Thoracic aorta (tissue), 2 donors: ENCODE results near the gene SLC37A2. TPM values are rescaled to one million over a fixed set of nuclear protein-coding genes. Genes with fewer than 3 reads are reported as not detected.
"Not testable (repeated sequence)": the region's sequence is repeated elsewhere in the genome, so short reads cannot be mapped to it uniquely, and the experiment has no call there.

Source experiments
- ATAC-seq: fragments of 150-250 bp; one replicate; pipeline ENCODE4 v1.8.0; 2017; ENCODE audit warnings: low read depth; ENCODE audit not compliant: insufficient number of reproducible peaks, low FRiP score
- DNase-seq: peaks from one replicate; pipeline ENCODE4 v3.0.0-alpha.2; 2020; ENCODE audit warnings: low spot score
- H3K27ac ChIP-seq, 2 donors: fragments of 200-600 bp; sonication (generic); 1 replicate in 1 of 2; 2 replicates in 1 of 2; pipeline ENCODE4 v1.5.1; 2016; ENCODE audit warnings: mild to moderate bottlenecking in 2 of 2, moderate library complexity in 2 of 2
- H3K27me3 ChIP-seq: fragments of 200-600 bp; sonication (generic); replicated peaks from 2 replicates; pipeline ENCODE4 v1.6.0; 2016; ENCODE audit warnings: mild to moderate bottlenecking; ENCODE audit not compliant: insufficient read depth
- H3K36me3 ChIP-seq: fragments of 200-600 bp; sonication (generic); one replicate; pipeline ENCODE4 v1.5.1; 2016
- H3K4me1 ChIP-seq, 2 donors: fragments of 200-600 bp; sonication (generic); 1 replicate in 1 of 2; 2 replicates in 1 of 2; pipeline versions ENCODE4 v1.5.1 to v1.6.0; 2016; ENCODE audit warnings: low read depth in 2 of 2, mild to moderate bottlenecking in 1 of 2; ENCODE audit not compliant: control insufficient read depth in 1 of 2
- H3K4me3 ChIP-seq: fragments of 200-600 bp; sonication (generic); 2 replicates; pipeline ENCODE4 v1.5.1; 2016; ENCODE audit warnings: mild to moderate bottlenecking
- H3K9me3 ChIP-seq: fragments of 200-600 bp; sonication (generic); 2 replicates; pipeline ENCODE4 v1.5.1; 2016
- CTCF ChIP-seq: fragments of 200-600 bp; sonication (generic); IDR thresholded peaks from one replicate; pipeline ENCODE4 v1.5.1; 2019; ENCODE audit warnings: antibody characterized with exemption
- total RNA-seq, 2 donors: library from RNA; depleted of rRNA; stranded (reverse); fragments of >200 nt; gene quantifications; one replicate each; pipeline versions ENCODE4 v1.1.0 to v1.2.3, GENCODE V29; 2016

SLC37A2 gene
- total RNA-seq, 2 donors from 2014 or later = 8.9 to 11.6 TPM

- TF ChIP-seq CTCF = no peak
- no peaks in the 10 kb centered on the region for H3K4me1 ChIP-seq
- no peak for ATAC-seq
- no peaks in the 10 kb centered on the region for H3K9me3 ChIP-seq
- DNase-seq = no peak
- no peak overlapping the region for H3K27ac ChIP-seq
- H3K36me3 ChIP-seq = no peaks in the 10 kb centered on the region
- H3K27me3 ChIP-seq = no peaks in the 10 kb centered on the region
- no peak overlapping the region for H3K4me3 ChIP-seq
Measured at GRCh38 chr11:125085301-125086081, 22.4 kb downstream of the SLC37A2 start.

- TF ChIP-seq CTCF = no peak
- Histone ChIP-seq H3K27ac (no peak overlapping the region), H3K36me3 (no peaks in the 10 kb centered on the region), H3K9me3 (no peaks in the 10 kb centered on the region), H3K4me1 (peaks cover 0 to 8% of the 10 kb centered on the region in 2 donors), H3K4me3 (no peak overlapping the region), H3K27me3 (no peaks in the 10 kb centered on the region)
- ATAC-seq (no peak), DNase-seq (no peak)
Measured at GRCh38 chr11:125086633-125087296, 23.7 kb downstream of the SLC37A2 start.

- H3K9me3 ChIP-seq = no peaks in the 10 kb centered on the region
- no peak for DNase-seq
- no peak overlapping the region for H3K27ac ChIP-seq
- no peak for ATAC-seq
- H3K27me3 ChIP-seq = no peaks in the 10 kb centered on the region
- no peak overlapping the region for H3K4me3 ChIP-seq
- no peaks in the 10 kb centered on the region for H3K36me3 ChIP-seq
- peaks cover 0 to 9% of the 10 kb centered on the region in 2 donors for H3K4me1 ChIP-seq
- no peak for TF ChIP-seq CTCF
Measured at GRCh38 chr11:125088123-125088522, 25.0 kb downstream of the SLC37A2 start.

- no peak overlapping the region for H3K4me3 ChIP-seq
- no peaks in the 10 kb centered on the region for H3K36me3 ChIP-seq
- no peak for TF ChIP-seq CTCF
- peaks cover 0 to 9% of the 10 kb centered on the region in 2 donors for H3K4me1 ChIP-seq
- ATAC-seq (no peak), DNase-seq (no peak)
- no peaks in the 10 kb centered on the region for H3K9me3 ChIP-seq
- no peaks in the 10 kb centered on the region for H3K27me3 ChIP-seq
- no peak overlapping the region for H3K27ac ChIP-seq
Measured at GRCh38 chr11:125088576-125089455, 25.7 kb downstream of the SLC37A2 start.

GRCh38 chr11:125089481-125089880, 26.4 kb downstream of the SLC37A2 start:
- H3K4me3 ChIP-seq, H3K4me1 ChIP-seq, H3K27me3 ChIP-seq, H3K27ac ChIP-seq, DNase-seq, H3K9me3 ChIP-seq, ATAC-seq, H3K36me3 ChIP-seq: not testable (repeated sequence)

GRCh38 chr11:125090151-125090550, 27.0 kb downstream of the SLC37A2 start:
- not testable (repeated sequence) for H3K9me3 ChIP-seq, ATAC-seq, H3K4me3 ChIP-seq, H3K36me3 ChIP-seq, H3K4me1 ChIP-seq, H3K27me3 ChIP-seq, H3K27ac ChIP-seq, DNase-seq
